HG03575 (cell line): ENCODE data around the gene RHO.
"Not testable (repeated sequence)": the region's sequence is repeated elsewhere in the genome, so short reads cannot be mapped to it uniquely, and the experiment has no call there.

ENCODE experiments used
- ATAC-seq: cut with Tn5 transposase; IDR thresholded peaks from one replicate; pipeline ENCODE4 v1.9.1; 2021; ENCODE audit not compliant: unreplicated experiment, insufficient number of reproducible peaks, low FRiP score; ENCODE audit errors: extremely low read depth

Gene RHO

DNA sequence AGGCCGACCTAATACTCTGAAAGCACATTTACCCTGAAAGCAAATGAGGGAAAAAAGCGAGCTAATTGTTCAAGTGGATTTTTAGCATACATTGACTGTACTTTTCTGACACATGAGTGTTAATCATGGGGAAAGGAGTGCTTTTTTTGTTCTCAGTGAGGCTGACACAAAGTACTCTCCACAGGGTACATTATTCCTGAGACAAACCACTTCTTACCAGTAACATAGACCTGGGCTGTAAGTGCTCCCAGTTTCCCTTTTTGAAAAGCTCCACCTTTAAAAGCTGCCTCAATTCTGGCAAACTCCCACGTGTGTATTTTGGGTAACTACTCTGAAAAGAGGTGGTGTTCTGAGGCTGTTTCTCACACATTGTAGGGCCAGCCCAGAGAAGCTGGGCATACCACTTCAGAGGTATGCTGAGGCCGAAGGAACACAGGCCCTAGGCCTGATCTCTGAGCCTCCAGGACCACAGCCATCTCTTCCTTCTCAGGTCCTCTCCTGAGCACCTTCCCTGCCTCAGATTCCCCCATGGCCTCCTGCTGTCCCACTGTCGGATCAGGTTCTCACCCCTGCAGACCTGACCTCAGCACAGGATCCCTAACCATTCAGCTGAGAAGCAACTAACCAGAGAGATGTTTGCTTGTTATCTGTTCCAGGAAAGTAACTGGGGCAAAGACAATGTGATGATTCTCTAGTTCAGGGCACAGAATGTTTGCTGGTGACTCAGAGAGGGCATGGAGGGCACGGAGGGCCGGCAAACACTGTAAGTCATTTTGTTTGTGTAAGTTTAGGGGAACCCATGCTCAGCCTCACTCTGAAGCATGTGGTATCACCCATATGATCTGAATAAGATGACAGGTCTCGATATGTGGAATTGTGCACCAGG, 29.6 kb upstream of the RHO start:
- not testable (repeated sequence) for ATAC-seq

DNA sequence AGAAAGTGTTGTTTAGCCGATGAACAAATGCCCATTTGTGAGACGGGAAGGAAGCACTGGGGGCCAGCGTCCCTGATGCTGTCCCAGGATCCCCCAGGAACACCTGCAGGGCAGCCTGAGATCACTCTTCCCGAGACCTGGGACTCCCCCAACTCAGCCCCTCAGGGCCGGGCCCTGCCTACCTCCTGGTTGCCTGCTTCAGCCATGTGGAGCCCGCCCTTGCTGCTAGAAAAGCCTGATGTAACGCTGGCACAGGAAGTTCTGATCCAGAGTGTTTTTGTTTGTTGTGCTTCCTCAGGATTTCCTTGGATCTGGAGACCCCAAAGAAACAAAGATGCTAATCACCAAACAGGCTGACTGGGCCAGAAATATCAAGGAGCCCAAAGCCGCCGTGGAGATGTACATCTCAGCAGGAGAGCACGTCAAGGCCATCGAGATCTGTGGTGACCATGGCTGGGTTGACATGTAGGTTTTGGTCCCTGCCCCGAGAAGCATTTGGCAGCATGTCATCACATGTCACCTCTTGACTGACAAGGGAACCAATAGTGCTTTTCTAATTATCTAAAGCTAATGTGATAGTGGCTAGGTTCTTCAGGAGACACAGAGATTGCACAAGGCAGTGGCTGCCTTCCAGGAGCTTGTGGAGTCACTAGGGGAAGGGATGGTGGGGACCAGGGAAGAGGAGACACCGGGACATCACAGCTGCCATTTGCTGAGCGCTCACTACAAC, 28.7 kb upstream of the RHO start:
- not testable (repeated sequence) for ATAC-seq

DNA sequence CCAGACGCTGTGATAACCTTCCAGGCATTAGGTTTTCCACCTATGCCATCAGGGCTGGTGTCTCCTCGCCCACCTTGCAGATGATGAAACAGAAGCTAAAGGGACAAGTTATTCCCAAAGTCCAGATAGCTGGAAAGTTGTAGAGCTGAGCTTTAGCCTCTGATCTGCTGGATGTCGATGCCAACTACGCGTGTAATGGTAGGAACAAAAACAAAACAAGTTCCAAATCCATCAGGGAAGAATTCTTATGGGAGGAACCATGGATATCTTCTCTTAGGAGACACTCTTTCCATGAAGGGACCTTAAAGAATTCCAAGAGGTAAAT, 28.1 kb upstream of the RHO start:
- no peak for ATAC-seq

DNA sequence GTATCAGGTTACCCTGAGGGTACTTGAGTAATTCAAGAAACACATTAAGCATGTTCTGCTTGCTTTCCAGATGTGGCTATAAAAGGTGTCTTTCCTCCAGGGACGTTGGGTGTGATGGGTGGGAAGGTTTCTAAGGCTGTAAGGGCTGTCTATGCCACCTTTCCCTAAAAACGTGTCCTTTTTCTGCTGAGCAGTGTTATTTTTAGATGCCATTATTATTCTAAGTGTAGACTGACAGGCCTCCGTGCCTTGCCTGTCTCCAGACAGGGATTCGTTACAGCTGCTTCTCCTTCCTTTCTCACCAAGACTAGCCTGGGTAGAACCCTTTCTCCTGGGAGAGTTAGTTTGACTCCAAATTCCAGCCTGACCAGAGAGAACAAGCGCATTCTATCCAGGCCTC, 26.8 kb upstream of the RHO start:
- no peak for ATAC-seq

DNA sequence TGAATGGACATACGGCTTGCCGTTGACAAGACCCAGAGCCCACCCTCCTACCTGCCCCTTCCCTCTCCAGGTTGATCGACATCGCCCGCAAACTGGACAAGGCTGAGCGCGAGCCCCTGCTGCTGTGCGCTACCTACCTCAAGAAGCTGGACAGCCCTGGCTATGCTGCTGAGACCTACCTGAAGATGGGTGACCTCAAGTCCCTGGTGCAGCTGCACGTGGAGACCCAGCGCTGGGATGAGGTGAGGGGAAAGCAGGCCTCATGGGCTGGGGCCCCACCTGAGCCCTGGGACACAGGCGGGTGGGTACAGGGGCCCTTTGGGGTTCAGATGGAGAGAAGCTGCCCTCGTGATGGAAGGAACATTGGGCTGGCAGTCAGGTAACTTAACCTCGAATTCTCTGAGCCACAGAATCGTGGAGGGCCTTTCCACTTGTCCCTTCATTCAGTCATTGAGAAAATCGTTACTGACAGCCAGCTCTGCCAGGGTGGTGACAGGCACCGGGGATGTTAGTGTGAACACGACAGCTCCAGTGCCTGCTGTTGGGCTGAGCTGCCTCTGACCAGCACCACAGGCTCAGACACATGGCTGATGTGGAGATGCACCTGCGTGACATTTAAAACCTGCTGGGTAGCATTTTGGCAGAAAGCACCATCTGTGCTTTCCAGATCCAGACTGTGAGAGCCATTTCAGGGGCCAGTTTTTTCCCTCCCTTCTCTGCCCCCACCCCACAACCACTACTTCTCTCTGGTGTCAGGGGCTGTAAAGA, 25.6 kb upstream of the RHO start:
- no peak for ATAC-seq

DNA sequence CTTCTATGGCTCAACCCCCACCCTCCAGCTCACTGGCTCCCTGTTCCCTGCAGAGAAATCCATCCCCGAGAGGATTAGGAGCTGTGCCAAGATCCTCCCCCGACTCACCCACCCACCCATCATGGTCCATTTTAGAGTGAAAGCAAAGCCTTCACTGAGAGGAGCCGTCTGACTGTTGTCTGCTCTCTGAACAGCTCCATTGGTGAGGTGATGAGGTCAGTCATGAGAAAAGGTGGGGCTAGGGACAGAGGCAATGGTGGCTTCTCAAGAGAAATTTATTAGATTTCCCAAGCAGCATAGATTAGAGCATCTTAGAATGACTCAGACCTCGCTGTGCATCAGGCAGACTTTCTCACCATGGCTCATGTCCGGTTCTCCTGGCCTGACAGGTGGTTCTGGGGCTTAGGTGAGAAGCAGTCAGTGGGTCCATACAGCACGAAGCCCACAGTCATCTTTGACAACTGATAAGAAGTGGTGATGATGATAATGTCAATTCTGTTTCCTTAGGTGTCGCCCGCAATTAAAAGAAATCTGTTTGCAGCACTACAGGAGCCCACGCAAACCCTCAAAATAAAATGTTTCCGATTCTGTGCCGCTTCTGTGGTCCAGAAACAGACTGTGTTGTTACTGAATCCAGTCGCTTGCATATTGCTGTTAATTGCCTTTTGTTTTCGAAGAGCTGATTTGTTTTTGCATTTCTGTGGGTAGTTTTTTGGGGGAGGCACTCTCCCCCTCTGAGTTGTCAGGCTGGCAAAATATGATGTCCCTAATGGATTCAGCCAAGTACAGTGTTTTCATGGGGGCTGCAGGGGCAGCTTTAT, 24.8 kb upstream of the RHO start:
- ATAC-seq, result no peak

DNA sequence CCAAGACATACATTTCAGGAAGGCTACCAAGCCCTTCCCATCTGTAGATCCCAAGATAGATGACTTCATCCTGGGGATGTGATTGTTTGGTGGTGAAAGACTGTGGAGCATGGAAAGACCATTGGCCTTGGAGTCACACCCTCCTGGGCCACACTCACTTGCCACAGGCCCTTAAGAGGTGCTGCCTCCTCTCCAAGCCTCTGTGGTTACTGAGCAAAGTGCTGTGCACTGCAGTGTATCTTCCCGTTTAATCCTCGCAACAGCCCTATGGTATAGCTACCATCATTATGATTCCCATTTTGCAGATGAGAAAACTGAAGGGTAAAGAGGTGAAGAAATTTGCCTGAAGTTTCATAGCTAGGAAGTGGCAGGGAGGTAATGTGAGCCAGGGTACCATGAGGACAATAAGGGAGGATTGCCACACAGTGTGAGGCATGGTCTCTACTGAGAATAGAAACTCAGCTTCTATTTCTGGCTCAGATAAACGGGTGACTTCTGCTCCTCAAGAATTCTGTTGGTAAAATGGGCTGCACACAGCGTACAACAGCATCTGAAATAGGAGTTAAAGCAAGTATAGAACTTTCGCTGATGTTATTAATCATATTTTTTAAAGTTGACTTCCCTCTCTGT, 23.9 kb upstream of the RHO start:
- ATAC-seq, result no peak

DNA sequence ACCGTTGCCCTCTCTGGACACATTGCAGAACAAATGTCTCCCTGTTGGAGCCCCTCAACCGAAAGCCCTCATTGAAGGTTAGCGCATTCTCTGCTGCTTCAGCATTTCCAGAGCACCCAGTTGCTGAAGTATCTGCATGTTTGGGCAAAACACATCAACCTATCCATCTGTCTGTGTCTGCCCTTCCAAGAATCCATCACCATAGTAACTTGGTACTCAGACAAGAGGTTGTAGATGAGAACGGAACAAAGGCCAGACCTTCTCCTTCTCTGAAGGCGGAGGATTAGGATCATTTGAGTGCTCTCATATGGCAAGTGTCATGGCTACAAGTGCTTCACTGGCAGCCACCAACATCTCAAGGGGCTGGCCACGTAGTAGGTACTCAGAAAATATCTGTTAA, 23.1 kb upstream of the RHO start:
- ATAC-seq, result no peak

DNA sequence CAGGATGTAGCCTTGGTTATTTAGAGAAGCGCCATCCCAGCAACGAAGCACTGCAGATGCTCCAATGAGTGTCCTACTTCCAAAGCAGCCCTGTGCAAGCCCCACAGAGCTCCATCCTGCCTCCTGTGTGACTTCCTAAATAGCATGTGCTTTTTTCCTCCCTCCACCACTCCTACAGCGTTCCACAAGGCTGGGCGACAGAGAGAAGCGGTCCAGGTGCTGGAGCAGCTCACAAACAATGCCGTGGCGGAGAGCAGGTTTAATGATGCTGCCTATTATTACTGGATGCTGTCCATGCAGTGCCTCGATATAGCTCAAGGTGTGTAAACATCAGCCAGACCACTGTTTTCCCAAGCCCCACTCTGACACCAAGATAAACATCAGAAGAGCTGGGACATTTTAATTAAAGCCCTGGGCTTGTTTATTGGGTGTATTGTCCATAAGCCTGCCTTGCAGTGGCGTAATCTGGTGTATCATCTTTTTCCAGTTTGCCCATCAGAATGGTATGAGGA, 22.2 kb upstream of the RHO start:
- ATAC-seq, result no peak

DNA sequence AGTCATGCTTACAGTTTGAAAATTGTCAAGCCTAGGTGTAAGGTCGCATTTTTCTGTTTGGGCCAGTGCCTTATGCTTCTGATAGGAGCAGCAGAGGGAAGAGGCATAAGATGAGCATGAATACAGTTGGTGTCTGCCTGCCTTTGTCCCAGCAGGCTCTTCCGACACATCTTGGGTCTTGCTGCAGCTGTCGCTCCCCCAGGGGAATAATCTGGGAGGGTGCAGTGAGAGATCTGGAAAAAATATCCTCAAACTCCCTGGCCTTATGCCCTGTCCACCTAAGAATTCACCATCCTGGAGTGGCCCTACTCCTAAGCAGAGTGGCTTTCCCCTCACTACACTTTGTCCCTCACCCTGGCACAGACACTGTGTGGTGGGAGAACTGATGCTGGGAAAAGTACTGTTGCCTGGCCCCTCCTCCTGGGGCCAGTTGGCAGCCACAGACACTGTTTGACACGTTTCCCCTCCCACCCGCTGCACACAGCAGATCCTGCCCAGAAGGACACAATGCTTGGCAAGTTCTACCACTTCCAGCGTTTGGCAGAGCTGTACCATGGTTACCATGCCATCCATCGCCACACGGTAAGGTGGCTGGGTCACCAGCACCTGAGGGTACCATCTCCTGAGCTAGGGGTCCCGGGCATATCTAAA, 21.1 kb upstream of the RHO start:
- no peak for ATAC-seq

DNA sequence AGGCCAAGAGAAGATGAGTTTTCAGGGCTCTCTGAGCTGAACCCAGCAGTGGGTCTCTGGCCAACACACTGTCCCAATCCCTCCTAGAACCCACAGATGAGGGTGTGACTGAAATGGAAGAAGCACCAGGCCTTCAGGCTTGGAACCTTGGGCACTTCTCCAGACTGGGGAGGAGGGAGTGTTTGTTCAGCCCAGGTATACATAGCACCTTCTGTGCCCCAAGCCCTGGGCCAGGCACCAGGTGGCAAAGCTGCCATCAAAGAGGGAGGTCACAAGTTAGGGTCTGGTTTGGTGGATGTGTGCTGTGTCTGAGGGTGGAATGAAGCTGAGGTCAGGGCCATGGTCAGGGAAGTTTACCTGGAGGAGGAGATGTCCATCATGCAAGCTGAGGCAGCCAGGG, 15.8 kb upstream of the RHO start:
- ATAC-seq, result no peak

DNA sequence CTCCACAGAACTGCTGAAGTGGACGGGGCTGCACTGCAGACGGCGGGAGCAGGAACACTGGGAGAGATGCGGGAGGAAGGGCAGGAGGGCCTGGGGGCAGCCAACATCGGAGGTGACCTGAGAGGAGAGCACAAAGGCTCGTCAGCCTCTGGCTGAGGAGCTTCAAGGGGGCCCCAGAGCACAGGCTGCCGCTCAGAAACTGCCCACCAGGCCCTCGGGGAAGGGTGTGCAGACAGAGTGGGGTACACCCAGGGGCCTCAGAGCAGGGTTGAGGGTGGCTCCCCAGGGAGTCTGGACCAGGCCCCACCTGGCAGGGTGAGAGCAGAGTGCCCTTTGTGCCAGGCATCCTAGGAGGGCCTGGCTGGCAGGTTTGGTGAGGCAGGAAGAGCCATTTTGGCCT, 14.7 kb upstream of the RHO start:
- ATAC-seq, result no peak

DNA sequence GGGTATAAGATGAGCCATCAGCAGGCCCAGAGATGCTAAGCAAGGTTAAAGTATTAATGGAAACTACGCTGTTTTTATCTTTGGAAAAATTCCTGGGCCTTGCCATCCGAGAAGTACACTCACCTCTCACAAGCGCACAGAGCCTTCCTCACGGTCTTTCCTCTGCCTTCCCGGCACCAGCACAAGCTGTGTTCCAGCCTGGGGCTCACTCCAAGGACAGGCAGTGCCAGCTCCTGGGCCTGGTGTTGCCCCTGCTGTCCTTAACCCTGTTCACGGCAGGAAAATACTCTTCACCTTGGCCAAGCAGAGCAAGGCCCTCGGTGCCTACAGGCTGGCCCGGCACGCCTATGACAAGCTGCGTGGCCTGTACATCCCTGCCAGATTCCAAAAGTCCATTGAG, 14.3 kb upstream of the RHO start:
- ATAC-seq, result no peak

DNA sequence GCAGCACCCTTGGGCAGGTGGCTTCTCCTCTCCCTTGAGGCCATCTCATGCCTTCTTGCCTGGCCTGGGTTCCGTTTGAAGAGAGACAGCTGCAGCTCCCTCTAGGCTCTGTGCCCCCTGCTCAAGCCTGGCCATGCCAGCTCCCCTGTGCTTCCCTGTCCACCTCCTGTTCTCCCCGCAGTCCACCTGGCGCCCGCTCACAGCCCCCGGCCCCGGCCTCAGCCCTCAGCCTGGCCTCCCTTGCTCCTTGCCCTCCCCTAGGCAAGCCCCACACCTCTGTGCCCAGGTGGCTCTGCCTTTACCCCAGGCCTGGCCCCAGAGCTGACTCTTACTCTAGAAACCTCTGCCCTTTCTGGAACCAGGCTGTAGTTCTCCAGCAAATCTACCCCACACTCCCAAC, 13.9 kb upstream of the RHO start:
- no peak for ATAC-seq

DNA sequence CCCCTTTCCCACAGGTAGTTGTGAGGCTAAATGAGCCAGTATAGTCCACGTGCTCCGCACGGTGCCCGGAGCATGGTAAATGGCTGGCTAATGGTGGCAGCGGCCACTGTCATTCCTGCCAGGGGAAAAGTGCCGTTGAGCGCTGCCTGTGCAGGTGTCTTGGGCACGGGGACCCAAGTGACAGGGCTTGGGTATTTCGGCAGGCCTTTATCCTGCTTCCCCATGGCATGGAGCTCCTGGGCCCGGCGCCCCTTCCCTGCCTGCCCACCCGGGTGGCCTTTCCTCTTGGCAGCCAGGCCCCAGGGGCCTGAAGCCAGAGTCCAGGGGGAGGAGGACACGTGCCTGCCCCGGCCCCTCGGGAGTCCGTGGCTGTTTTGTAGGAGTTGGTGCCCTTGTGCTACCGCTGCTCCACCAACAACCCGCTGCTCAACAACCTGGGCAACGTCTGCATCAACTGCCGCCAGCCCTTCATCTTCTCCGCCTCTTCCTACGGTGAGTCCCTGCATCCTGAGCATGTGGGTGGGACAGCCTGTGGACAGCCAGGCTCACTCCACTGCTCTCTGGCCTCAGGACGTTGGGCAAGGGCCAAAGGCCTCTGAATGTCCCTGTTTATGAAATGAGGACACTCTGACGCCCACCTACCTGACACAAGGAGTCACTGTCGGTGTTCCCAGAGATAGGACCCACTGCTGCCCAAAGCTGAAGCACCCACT, 13.2 kb upstream of the RHO start:
- ATAC-seq, result not testable (repeated sequence)

DNA sequence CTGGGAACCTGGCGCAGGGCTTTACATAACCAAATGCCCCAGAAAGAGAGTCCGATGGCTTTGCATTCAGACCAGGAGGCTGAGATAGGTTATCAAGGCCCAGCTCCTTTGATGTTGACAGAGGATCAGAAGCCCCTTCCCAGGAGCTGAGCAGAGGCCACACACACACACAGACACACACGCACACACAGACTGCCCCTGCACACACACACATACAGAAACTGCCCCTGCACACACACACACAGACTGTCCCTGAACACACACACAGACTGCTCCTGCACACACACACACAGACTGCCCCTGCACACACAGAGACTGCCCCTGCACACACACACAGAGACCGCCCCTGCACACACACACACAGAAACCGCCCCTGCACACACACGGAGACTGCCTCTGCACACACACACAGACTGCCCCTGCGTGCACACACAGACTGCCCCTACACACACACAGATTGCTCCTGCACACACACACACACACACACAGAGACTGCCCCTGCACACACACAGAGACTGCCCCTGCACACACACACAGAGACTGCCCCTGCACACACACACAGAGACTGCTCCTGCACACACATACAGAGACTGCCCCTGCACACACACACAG, 12.5 kb upstream of the RHO start:
- not testable (repeated sequence) for ATAC-seq

DNA sequence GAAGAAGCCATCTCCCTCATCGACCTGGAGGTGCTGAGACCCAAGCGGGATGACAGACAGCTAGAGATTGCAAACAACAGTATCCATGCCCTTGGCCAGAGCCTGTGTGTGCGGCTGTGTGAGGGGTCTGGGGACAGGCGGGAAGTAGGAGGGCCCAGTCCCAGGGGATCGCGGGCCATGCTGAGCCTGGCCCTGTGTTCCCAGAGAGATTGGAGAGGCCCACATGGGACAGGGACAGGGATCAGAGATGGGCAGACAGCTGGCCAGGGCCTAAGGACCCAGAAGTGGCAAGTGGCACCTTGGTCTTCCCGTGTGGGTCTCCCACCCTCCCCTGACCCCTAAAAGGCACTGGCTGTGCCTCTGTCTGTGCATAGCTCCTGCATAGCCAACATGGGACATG, 10.9 kb upstream of the RHO start:
- ATAC-seq, result no peak
